ENCODE measurements around the gene QRFPR. TPM values are rescaled to one million over a fixed set of nuclear protein-coding genes. Genes with fewer than 3 reads are reported as not detected.

QRFPR gene
- polyA plus RNA-seq, 3 donors, result not detected

- no peak overlapping the region for H3K4me2 ChIP-seq (replicated peaks; ENCODE audit: extremely low read depth, low read length, poor library complexity, severe bottlenecking)
- intact Hi-C loops (cut with micrococcal nuclease), result no loop called here
- no peaks in the 10 kb centered on the region for H3K79me2 ChIP-seq (ENCODE audit: insufficient read depth, low read length)
- H3K4me3 ChIP-seq (replicated peaks in 1 of 3; ENCODE audit: low read depth in 2 of 3, low read length in 3 of 3), result no peak overlapping the region
- H3K36me3 ChIP-seq (replicated peaks in 1 of 2; ENCODE audit: control insufficient read depth in 1 of 2, insufficient read depth in 2 of 2, low read length in 2 of 2), result no peaks in the 10 kb centered on the region
- H4K20me1 ChIP-seq (ENCODE audit: insufficient read depth, low read length), result no peaks in the 10 kb centered on the region
- H3K9ac ChIP-seq (ENCODE audit: insufficient read depth, low read length, poor library complexity, severe bottlenecking), result no peak overlapping the region
- H2AFZ ChIP-seq (ENCODE audit: insufficient read depth, low read depth, low read length, poor library complexity, severe bottlenecking), result no peak overlapping the region
- Mint-ChIP-seq H3K4me3 (no peak overlapping the region), H3K36me3 (no peaks in the 10 kb centered on the region), H3K9me3 (peaks cover 0 to 1% (median 0%) of the 10 kb centered on the region in 7 donors), H3K27me3 (ENCODE audit: low read depth in 3 of 3) (peaks cover 0 to 1% (median 0%) of the 10 kb centered on the region in 3 donors), H3K4me1 (no peaks in the 10 kb centered on the region), H3K27ac (no peak overlapping the region)
- no peaks in the 10 kb centered on the region for H3K9me3 ChIP-seq (replicated peaks in 1 of 2; ENCODE audit: control insufficient read depth in 1 of 2, insufficient read depth in 1 of 2, low read length in 2 of 2)
- no peak for DNase-seq
- no peak for TF ChIP-seq CTCF (IDR thresholded peaks at IDR 0.05)
- H3K4me1 ChIP-seq (ENCODE audit: control insufficient read depth in 1 of 2, insufficient read depth in 2 of 2, low read length in 2 of 2), result no peaks in the 10 kb centered on the region
- no peaks in the 10 kb centered on the region for H3K27me3 ChIP-seq (ENCODE audit: control insufficient read depth in 2 of 2, insufficient read depth in 2 of 2, low read length in 2 of 2)
- WGBS (ENCODE audit: insufficient coverage), result no CpG with 5 or more reads among the region's 2 CpGs
- no peak overlapping the region for H3K27ac ChIP-seq (ENCODE audit: low read depth in 1 of 2, low read length in 2 of 2)
Observed at GRCh38 chr4:121336706-121337105, 44.1 kb downstream of the QRFPR start.

- Histone ChIP-seq H3K9ac (ENCODE audit: insufficient read depth, low read length, poor library complexity, severe bottlenecking) (no peak overlapping the region), H3K4me3 (replicated peaks in 1 of 3; ENCODE audit: low read depth in 2 of 3, low read length in 3 of 3) (no peak overlapping the region), H3K27me3 (ENCODE audit: control insufficient read depth in 2 of 2, insufficient read depth in 2 of 2, low read length in 2 of 2) (no peaks in the 10 kb centered on the region), H3K79me2 (ENCODE audit: insufficient read depth, low read length) (no peaks in the 10 kb centered on the region), H3K4me2 (replicated peaks; ENCODE audit: extremely low read depth, low read length, poor library complexity, severe bottlenecking) (no peak overlapping the region), H3K4me1 (ENCODE audit: control insufficient read depth in 1 of 2, insufficient read depth in 2 of 2, low read length in 2 of 2) (no peaks in the 10 kb centered on the region), H3K9me3 (replicated peaks in 1 of 2; ENCODE audit: control insufficient read depth in 1 of 2, insufficient read depth in 1 of 2, low read length in 2 of 2) (no peaks in the 10 kb centered on the region), H4K20me1 (ENCODE audit: insufficient read depth, low read length) (no peaks in the 10 kb centered on the region), H2AFZ (ENCODE audit: insufficient read depth, low read depth, low read length, poor library complexity, severe bottlenecking) (no peak overlapping the region), H3K27ac (ENCODE audit: low read depth in 1 of 2, low read length in 2 of 2) (no peak overlapping the region), H3K36me3 (replicated peaks in 1 of 2; ENCODE audit: control insufficient read depth in 1 of 2, insufficient read depth in 2 of 2, low read length in 2 of 2) (no peaks in the 10 kb centered on the region)
- no peaks in the 10 kb centered on the region for H3K36me3 Mint-ChIP-seq
- no peak for DNase-seq
- intact Hi-C loops (cut with micrococcal nuclease), result no loop called here
- H3K27ac Mint-ChIP-seq, result no peak overlapping the region
- H3K4me3 Mint-ChIP-seq, result no peak overlapping the region
- H3K9me3 Mint-ChIP-seq, result no peaks in the 10 kb centered on the region
- peaks cover 0 to 6% (median 0%) of the 10 kb centered on the region in 3 donors for H3K27me3 Mint-ChIP-seq (ENCODE audit: low read depth in 3 of 3)
- TF ChIP-seq CTCF (IDR thresholded peaks at IDR 0.05), result no peak
- WGBS (ENCODE audit: insufficient coverage), result 83% methylated on average over 1 of the region's 4 CpGs
- H3K4me1 Mint-ChIP-seq, result no peaks in the 10 kb centered on the region
Observed at GRCh38 chr4:121330180-121330665, 50.6 kb downstream of the QRFPR start.

Measured in CD14-positive monocyte (primary cell).